Ureter (tissue), 1 donor: ENCODE results near the gene TMOD3. TPM values are rescaled to one million over a fixed set of nuclear protein-coding genes. Genes with fewer than 3 reads are reported as not detected.
"Not testable (repeated sequence)": the region's sequence is repeated elsewhere in the genome, so short reads cannot be mapped to it uniquely, and the experiment has no call there.

Source experiments
- DNase-seq: peaks from one replicate; pipeline ENCODE4 v3.0.0-alpha.2; 2020; ENCODE audit warnings: low spot score
- total RNA-seq: library from RNA; stranded (reverse); gene quantifications from one replicate; pipeline ENCODE4 v1.2.4, GENCODE V29; 2023
- donor health status: DM: yes; HTN: yes; CAD: no.

Gene TMOD3
- total RNA-seq, 1 donor from 2014 or later: 44.2 TPM

- DNase-seq: no peak
Measured at GRCh38 chr15:51864408-51865056, 35.1 kb downstream of the TMOD3 start.

GRCh38 chr15:51865317-51865716 is 35.9 kb downstream of the TMOD3 start:
- DNase-seq: no peak

GRCh38 chr15:51866161-51866560 is 36.7 kb downstream of the TMOD3 start:
- DNase-seq: no peak

- no peak for DNase-seq
Measured at GRCh38 chr15:51866751-51867150, 37.3 kb downstream of the TMOD3 start.

- DNase-seq: no peak
Measured at GRCh38 chr15:51869060-51869421, 39.6 kb downstream of the TMOD3 start.

- no peak for DNase-seq
Measured at GRCh38 chr15:51870774-51871173, 41.3 kb downstream of the TMOD3 start.

GRCh38 chr15:51874751-51875644 is 45.5 kb downstream of the TMOD3 start:
- peak; percentile 50 for DNase-seq

GRCh38 chr15:51876169-51876568 is 46.7 kb downstream of the TMOD3 start:
- no peak for DNase-seq

GRCh38 chr15:51878446-51879386 is 49.3 kb downstream of the TMOD3 start:
- DNase-seq: no peak

GRCh38 chr15:51879555-51879954 is 50.1 kb downstream of the TMOD3 start:
- no peak for DNase-seq

GRCh38 chr15:51883271-51883837 is 53.9 kb downstream of the TMOD3 start:
- no peak for DNase-seq

- DNase-seq: no peak
Measured at GRCh38 chr15:51884041-51884440, 54.6 kb downstream of the TMOD3 start.

GRCh38 chr15:51884517-51885236 is 55.2 kb downstream of the TMOD3 start:
- no peak for DNase-seq

- DNase-seq: not testable (repeated sequence)
Measured at GRCh38 chr15:51885758-51886157, 56.3 kb downstream of the TMOD3 start.

GRCh38 chr15:51887887-51888592 is 58.6 kb downstream of the TMOD3 start:
- no peak for DNase-seq

- DNase-seq: no peak
Measured at GRCh38 chr15:51888593-51889195, 59.2 kb downstream of the TMOD3 start.

GRCh38 chr15:51889486-51889885 is 60.0 kb downstream of the TMOD3 start:
- DNase-seq: no peak

- DNase-seq: no peak
Measured at GRCh38 chr15:51904421-51904820, 75.0 kb downstream of the TMOD3 start.

GRCh38 chr15:51904931-51905330 is 75.5 kb downstream of the TMOD3 start:
- DNase-seq: no peak
